Skeletal muscle satellite cell (primary cell): Measurements from ENCODE around the gene PLEKHF1.
"Not testable (repeated sequence)": the region's sequence is repeated elsewhere in the genome, so short reads cannot be mapped to it uniquely, and the experiment has no call there.

Experiments
- H3K27me3 ChIP-seq: 2 replicates; pipeline ENCODE4 v1.7.0; 2013; ENCODE audit warnings: low read length; ENCODE audit not compliant: control insufficient read depth, insufficient read depth
- H3K36me3 ChIP-seq: 2 replicates; pipeline ENCODE4 v1.7.0; 2013; ENCODE audit warnings: mild to moderate bottlenecking, control low read depth, low read length; ENCODE audit not compliant: insufficient read depth
- H3K4me1 ChIP-seq: 2 replicates; pipeline ENCODE4 v1.7.0; 2013; ENCODE audit warnings: low read length; ENCODE audit not compliant: control insufficient read depth, insufficient read depth
- H3K4me2 ChIP-seq: 2 replicates; pipeline ENCODE4 v1.7.0; 2013; ENCODE audit warnings: mild to moderate bottlenecking, low read length
- H3K4me3 ChIP-seq: 2 replicates; pipeline ENCODE4 v1.7.0; 2013; ENCODE audit warnings: low read length
- H3K9ac ChIP-seq: 2 replicates; pipeline ENCODE4 v1.7.0; 2013; ENCODE audit warnings: mild to moderate bottlenecking, low read depth, low read length, moderate library complexity
- H3K9me3 ChIP-seq: replicated peaks from 2 replicates; pipeline ENCODE4 v1.7.0; 2013; ENCODE audit warnings: mild to moderate bottlenecking, control low read depth, low read length

The PLEKHF1 gene

GRCh38 chr19:29700498-29700897 is 35.2 kb downstream of the PLEKHF1 start:
- H3K4me1 ChIP-seq, result peaks cover 4% of the 10 kb centered on the region
- no peaks in the 10 kb centered on the region for H3K27me3 ChIP-seq
- no peaks in the 10 kb centered on the region for H3K9me3 ChIP-seq
- H3K4me2 ChIP-seq, result no peak overlapping the region
- no peak overlapping the region for H3K4me3 ChIP-seq
- peaks cover 26% of the 10 kb centered on the region for H3K36me3 ChIP-seq
- H3K9ac ChIP-seq, result no peak overlapping the region

GRCh38 chr19:29702161-29702962 is 37.1 kb downstream of the PLEKHF1 start:
- Histone ChIP-seq H3K9ac (no peak overlapping the region), H3K4me3 (no peak overlapping the region), H3K9me3 (no peaks in the 10 kb centered on the region), H3K4me2 (no peak overlapping the region), H3K27me3 (no peaks in the 10 kb centered on the region), H3K36me3 (peaks cover 35% of the 10 kb centered on the region), H3K4me1 (peaks cover 4% of the 10 kb centered on the region)

- peaks cover 4% of the 10 kb centered on the region for H3K4me1 ChIP-seq
- peaks cover 37% of the 10 kb centered on the region for H3K36me3 ChIP-seq
- H3K27me3 ChIP-seq, result no peaks in the 10 kb centered on the region
- H3K4me3 ChIP-seq, result no peak overlapping the region
- no peak overlapping the region for H3K9ac ChIP-seq
- H3K4me2 ChIP-seq, result no peak overlapping the region
- no peaks in the 10 kb centered on the region for H3K9me3 ChIP-seq
Observed at GRCh38 chr19:29702963-29703320, 37.7 kb downstream of the PLEKHF1 start.

- Histone ChIP-seq H3K4me3 (no peak overlapping the region), H3K4me2 (no peak overlapping the region), H3K36me3 (peaks cover 37% of the 10 kb centered on the region), H3K27me3 (no peaks in the 10 kb centered on the region), H3K9ac (no peak overlapping the region), H3K9me3 (no peaks in the 10 kb centered on the region), H3K4me1 (peaks cover 4% of the 10 kb centered on the region)
Observed at GRCh38 chr19:29704562-29705558, 39.6 kb downstream of the PLEKHF1 start.

- Histone ChIP-seq H3K9me3 (no peaks in the 10 kb centered on the region), H3K36me3 (peaks cover 37% of the 10 kb centered on the region), H3K27me3 (no peaks in the 10 kb centered on the region), H3K4me1 (peaks cover 4% of the 10 kb centered on the region), H3K4me2 (no peak overlapping the region), H3K9ac (no peak overlapping the region), H3K4me3 (no peak overlapping the region)
Observed at GRCh38 chr19:29705706-29706105, 40.4 kb downstream of the PLEKHF1 start.

- no peak overlapping the region for H3K9ac ChIP-seq
- H3K27me3 ChIP-seq, result no peaks in the 10 kb centered on the region
- no peak overlapping the region for H3K4me2 ChIP-seq
- peaks cover 37% of the 10 kb centered on the region for H3K36me3 ChIP-seq
- peaks cover 4% of the 10 kb centered on the region for H3K4me1 ChIP-seq
- no peak overlapping the region for H3K4me3 ChIP-seq
- H3K9me3 ChIP-seq, result no peaks in the 10 kb centered on the region
Observed at GRCh38 chr19:29706635-29707034, 41.4 kb downstream of the PLEKHF1 start.

- H3K9ac ChIP-seq, result no peak overlapping the region
- H3K4me3 ChIP-seq, result no peak overlapping the region
- no peaks in the 10 kb centered on the region for H3K9me3 ChIP-seq
- H3K4me1 ChIP-seq, result peaks cover 3% of the 10 kb centered on the region
- peak overlapping the region; percentile 21 for H3K4me2 ChIP-seq
- no peaks in the 10 kb centered on the region for H3K27me3 ChIP-seq
- peaks cover 24% of the 10 kb centered on the region for H3K36me3 ChIP-seq
Observed at GRCh38 chr19:29708554-29709439, 43.5 kb downstream of the PLEKHF1 start.

- not testable (repeated sequence) for H3K4me3 ChIP-seq, H3K9me3 ChIP-seq, H3K4me1 ChIP-seq, H3K4me2 ChIP-seq, H3K9ac ChIP-seq, H3K27me3 ChIP-seq
- H3K36me3 ChIP-seq, result peaks cover 22% of the 10 kb centered on the region
Observed at GRCh38 chr19:29709440-29709798, 44.2 kb downstream of the PLEKHF1 start.

GRCh38 chr19:29711584-29712132 is 46.4 kb downstream of the PLEKHF1 start:
- Histone ChIP-seq H3K36me3 (peaks cover 6% of the 10 kb centered on the region), H3K4me1 (peaks cover 20% of the 10 kb centered on the region), H3K27me3 (no peaks in the 10 kb centered on the region), H3K4me3 (no peak overlapping the region), H3K4me2 (no peak overlapping the region), H3K9me3 (no peaks in the 10 kb centered on the region), H3K9ac (no peak overlapping the region)

- H3K36me3 ChIP-seq, result no peaks in the 10 kb centered on the region
- H3K4me1 ChIP-seq, result peaks cover 20% of the 10 kb centered on the region
- no peaks in the 10 kb centered on the region for H3K27me3 ChIP-seq
- no peak overlapping the region for H3K9ac ChIP-seq
- H3K4me3 ChIP-seq, result no peak overlapping the region
- peak overlapping the region; percentile 89 for H3K4me2 ChIP-seq
- H3K9me3 ChIP-seq, result no peaks in the 10 kb centered on the region
Observed at GRCh38 chr19:29712744-29713516, 47.7 kb downstream of the PLEKHF1 start.
